ENCODE measurements around the gene DENR. TPM values are rescaled to one million over a fixed set of nuclear protein-coding genes. Genes with fewer than 3 reads are reported as not detected.

Gene DENR
- total RNA-seq, 1 experiment from 2014 or later, result 116 TPM

DNA sequence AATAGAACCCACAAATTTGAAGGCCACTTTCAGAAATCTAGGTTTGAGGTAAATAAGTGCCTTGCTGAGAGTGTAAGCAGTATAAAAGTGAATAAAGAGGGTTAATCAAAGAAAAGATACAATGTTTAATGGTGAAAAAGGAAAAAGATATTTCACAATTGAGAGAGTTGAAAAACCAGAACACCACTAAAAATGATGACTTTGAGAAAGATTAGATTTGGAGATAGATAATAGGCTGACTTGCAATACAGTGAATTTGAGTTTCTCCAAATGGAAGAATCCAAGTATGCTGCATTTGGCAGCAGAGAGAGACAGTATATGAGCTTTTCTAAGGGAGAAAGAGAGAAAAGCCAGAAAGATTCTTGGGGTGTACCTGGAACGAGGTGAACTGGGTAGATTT, 2.2 kb downstream of the DENR start:
- ChIA-PET POLR2A (ENCODE audit: low non-redundant PET) (no interaction called here), CTCF (no interaction called here)
- Histone ChIP-seq H3K9me3 (ENCODE audit: low read depth, low read length, poor library complexity, severe bottlenecking) (no peaks in the 10 kb centered on the region), H3K4me1 (ENCODE audit: insufficient read depth, low read length, poor library complexity, severe bottlenecking) (peaks cover 15% of the 10 kb centered on the region), H3K36me3 (ENCODE audit: insufficient read depth, low read length, poor library complexity, severe bottlenecking) (peaks cover 58% of the 10 kb centered on the region), H3K27ac (ENCODE audit: low read depth, low read length, poor library complexity, severe bottlenecking) (no peak overlapping the region), H3K27me3 (replicated peaks; ENCODE audit: insufficient read depth, low read depth, low read length, poor library complexity) (no peaks in the 10 kb centered on the region), H3K4me3 (ENCODE audit: low read depth, low read length, poor library complexity, severe bottlenecking) (no peak overlapping the region)
- intact Hi-C loops (cut with micrococcal nuclease; ENCODE audit: unreplicated experiment), result loop anchor here (5.0 kb wide), 2 partner anchors 117 to 227 kb away; partner anchors contain the start of genes KNTC1 and RSRC2
- DNase-seq (ENCODE audit: low spot score), result no peak
- no peak for TF ChIP-seq CTCF (conservative IDR thresholded peaks at IDR 0.05; ENCODE audit: low read depth, low read length)
- TF ChIP-seq EZH2 (IDR thresholded peaks at IDR 0.05; ENCODE audit: borderline replicate concordance, low read depth, low read length, poor library complexity, severe bottlenecking), result no peak
- BruUV-seq (replicated peaks), result no TSS peak

GRCh38 chr12:122757568-122757967, 4.9 kb downstream of the DENR start:
- POLR2A ChIA-PET (ENCODE audit: low non-redundant PET), result no interaction called here
- CTCF ChIA-PET, result interaction anchor here (1.0 kb wide), 1 partner anchor 119 kb away, joined by 4 read pairs; no protein-coding TSS in a partner anchor
- H3K36me3 ChIP-seq (ENCODE audit: insufficient read depth, low read length, poor library complexity, severe bottlenecking), result peaks cover 77% of the 10 kb centered on the region

GRCh38 chr12:122785503-122785902, 32.9 kb downstream of the DENR start:
- DNase-seq (ENCODE audit: low spot score), result no peak
- intact Hi-C loops (cut with micrococcal nuclease; ENCODE audit: unreplicated experiment), result no loop called here
- H3K27me3 ChIP-seq (replicated peaks; ENCODE audit: insufficient read depth, low read depth, low read length, poor library complexity), result no peaks in the 10 kb centered on the region
- ChIA-PET POLR2A (ENCODE audit: low non-redundant PET) (no interaction called here), CTCF (no interaction called here)
- H3K27ac ChIP-seq (ENCODE audit: low read depth, low read length, poor library complexity, severe bottlenecking), result no peak overlapping the region
- no TSS peak for BruUV-seq (replicated peaks)
- TF ChIP-seq CTCF (conservative IDR thresholded peaks at IDR 0.05; ENCODE audit: low read depth, low read length) (no peak), EZH2 (IDR thresholded peaks at IDR 0.05; ENCODE audit: borderline replicate concordance, low read depth, low read length, poor library complexity, severe bottlenecking) (no peak)
- no peaks in the 10 kb centered on the region for H3K36me3 ChIP-seq (ENCODE audit: insufficient read depth, low read length, poor library complexity, severe bottlenecking)
- no peak overlapping the region for H3K4me3 ChIP-seq (ENCODE audit: low read depth, low read length, poor library complexity, severe bottlenecking)
- H3K9me3 ChIP-seq (ENCODE audit: low read depth, low read length, poor library complexity, severe bottlenecking), result no peaks in the 10 kb centered on the region
- no peaks in the 10 kb centered on the region for H3K4me1 ChIP-seq (ENCODE audit: insufficient read depth, low read length, poor library complexity, severe bottlenecking)

More at GRCh38 chr12:122757568-122757967, 4.9 kb downstream of the DENR start:
- Histone ChIP-seq H3K4me1 (ENCODE audit: insufficient read depth, low read length, poor library complexity, severe bottlenecking) (peaks cover 6% of the 10 kb centered on the region), H3K27me3 (replicated peaks; ENCODE audit: insufficient read depth, low read depth, low read length, poor library complexity) (no peaks in the 10 kb centered on the region), H3K4me3 (ENCODE audit: low read depth, low read length, poor library complexity, severe bottlenecking) (no peak overlapping the region), H3K27ac (ENCODE audit: low read depth, low read length, poor library complexity, severe bottlenecking) (no peak overlapping the region), H3K9me3 (ENCODE audit: low read depth, low read length, poor library complexity, severe bottlenecking) (no peaks in the 10 kb centered on the region)
- BruUV-seq (replicated peaks), result no TSS peak
- DNase-seq (ENCODE audit: low spot score), result no peak
- TF ChIP-seq EZH2 (IDR thresholded peaks at IDR 0.05; ENCODE audit: borderline replicate concordance, low read depth, low read length, poor library complexity, severe bottlenecking) (no peak), CTCF (conservative IDR thresholded peaks at IDR 0.05; ENCODE audit: low read depth, low read length) (no peak)
- intact Hi-C loops (cut with micrococcal nuclease; ENCODE audit: unreplicated experiment), result no loop called here
